ACHN (cell line): Measurements from ENCODE around the gene CFAP97D1.

Source experiments
- DNase-seq: peaks from one replicate; pipeline ENCODE4 v3.0.0-alpha.2; 2015
- in situ Hi-C: cut with HindIII; loops from 2 replicates; pipeline ENCODE4 v1.10.0; 2017; ENCODE audit warnings: low sequenced_read_pairs, low pct_ligation_motif_present, low pct_unique_long_range_greater_than_20kb

CFAP97D1 gene

GRCh38 chr17:43780135-43780534 lies at the start of gene CFAP97D1:
Gene CFAP97D1 (plus strand): TSS chr17:43780435. CDS start chr17:43780463, 28 bp downstream.
- in situ Hi-C loops, result no loop called here
- DNase-seq, result no peak

DNA sequence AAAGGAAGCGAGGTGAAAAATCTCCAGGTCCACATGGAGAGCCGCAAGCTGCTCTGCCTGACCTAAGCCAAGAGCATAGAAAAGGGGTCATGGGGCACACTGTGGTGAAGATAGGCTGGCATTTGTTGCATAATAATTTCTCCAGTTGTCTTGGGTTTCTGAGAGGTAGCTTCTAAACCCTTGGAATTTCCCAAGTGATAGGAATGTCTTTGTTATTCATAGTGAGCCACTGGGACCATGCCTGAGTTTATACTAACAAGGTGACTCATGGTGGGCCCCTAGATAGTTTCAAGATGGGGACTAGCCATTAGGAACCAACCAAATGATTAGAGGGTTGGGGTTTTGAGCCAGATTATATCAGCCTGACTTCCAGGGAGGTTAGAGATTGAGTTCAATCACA lies 47.3 kb upstream of the CFAP97D1 start:
- in situ Hi-C loops, result no loop called here
- DNase-seq, result peak; percentile 81

- no peak for DNase-seq
- in situ Hi-C loops, result no loop called here
Measured at GRCh38 chr17:43733956-43734355, 46.3 kb upstream of the CFAP97D1 start.

DNA sequence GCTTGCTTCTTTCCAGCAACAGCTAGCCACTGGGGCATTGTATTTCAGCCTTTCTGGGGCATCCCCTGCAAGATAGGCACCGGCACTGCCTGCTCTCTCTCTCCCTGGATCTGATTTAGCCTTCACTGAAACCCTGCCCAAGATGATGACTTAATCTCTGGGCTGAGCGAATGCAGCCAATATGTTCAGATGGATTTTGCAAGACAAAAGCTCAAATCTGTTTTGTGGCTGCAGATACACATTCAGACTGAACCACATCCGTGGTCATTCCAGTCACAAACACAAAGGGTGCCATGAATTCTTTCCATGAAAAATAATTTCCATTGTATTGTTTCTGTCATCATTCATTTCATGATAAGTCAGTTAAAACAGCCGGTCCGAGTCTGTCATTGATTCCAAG lies 45.9 kb upstream of the CFAP97D1 start:
- in situ Hi-C loops, result no loop called here
- no peak for DNase-seq

- in situ Hi-C loops, result no loop called here
- DNase-seq, result no peak
Measured at GRCh38 chr17:43736389-43736788, 43.8 kb upstream of the CFAP97D1 start.

GRCh38 chr17:43737722-43738121 lies 42.5 kb upstream of the CFAP97D1 start:
- in situ Hi-C loops, result no loop called here
- no peak for DNase-seq

DNA sequence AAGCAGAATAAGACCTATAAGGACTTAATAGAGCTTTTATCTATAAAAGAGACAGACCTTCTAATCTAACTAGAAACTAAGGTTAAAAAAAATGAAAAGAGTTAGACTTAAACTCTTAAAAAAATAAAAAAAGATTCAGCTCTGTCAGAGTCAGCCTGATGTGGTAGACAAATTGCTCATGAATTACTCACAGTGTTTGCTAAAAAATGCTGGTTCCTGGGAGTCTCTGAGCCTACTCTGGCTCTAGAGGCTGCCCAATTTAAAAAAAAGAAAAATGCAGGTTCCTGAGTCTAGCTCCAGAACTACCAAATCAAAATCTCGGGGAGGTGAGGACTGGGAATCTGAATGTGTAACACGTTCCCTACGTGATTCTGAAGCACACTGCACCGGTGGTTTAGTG lies 39.7 kb upstream of the CFAP97D1 start:
- DNase-seq, result no peak
- in situ Hi-C loops, result no loop called here

GRCh38 chr17:43741636-43742035 lies 38.6 kb upstream of the CFAP97D1 start:
- no peak for DNase-seq
- in situ Hi-C loops, result no loop called here

GRCh38 chr17:43745541-43745940 lies 34.7 kb upstream of the CFAP97D1 start:
- in situ Hi-C loops, result no loop called here
- no peak for DNase-seq

- DNase-seq, result no peak
- in situ Hi-C loops, result no loop called here
Measured at GRCh38 chr17:43750153-43750552, 30.1 kb upstream of the CFAP97D1 start.

DNA sequence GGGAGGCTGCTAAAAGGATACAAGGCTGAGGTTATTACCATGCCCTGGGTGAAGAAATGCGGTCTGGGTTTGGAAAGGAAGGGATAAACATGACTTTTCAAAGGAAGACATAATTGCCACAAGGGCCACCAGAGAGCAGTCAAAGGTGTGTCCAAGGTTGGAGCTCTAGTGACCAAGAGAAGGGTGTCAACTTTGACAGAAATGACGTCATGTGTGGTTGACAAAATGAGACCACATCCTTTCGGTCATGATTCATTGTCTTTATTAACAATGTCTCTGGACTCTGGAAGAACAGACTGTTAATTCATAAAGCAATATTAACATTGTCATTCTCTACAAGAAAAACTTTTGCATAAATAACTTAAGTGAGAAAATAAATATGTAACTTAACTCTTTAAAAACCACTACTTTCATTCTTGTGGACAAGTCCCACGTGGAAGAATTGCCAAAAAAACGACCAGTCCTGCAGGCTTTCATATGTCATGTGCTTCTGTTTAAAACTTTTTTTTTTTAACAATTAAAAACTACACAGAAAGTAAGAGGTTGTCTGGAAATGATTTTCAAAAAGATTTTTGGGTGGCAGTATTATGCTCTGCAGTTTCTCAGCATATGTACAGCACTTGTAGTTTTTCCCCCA lies 26.6 kb upstream of the CFAP97D1 start:
- in situ Hi-C loops, result no loop called here
- no peak for DNase-seq

DNA sequence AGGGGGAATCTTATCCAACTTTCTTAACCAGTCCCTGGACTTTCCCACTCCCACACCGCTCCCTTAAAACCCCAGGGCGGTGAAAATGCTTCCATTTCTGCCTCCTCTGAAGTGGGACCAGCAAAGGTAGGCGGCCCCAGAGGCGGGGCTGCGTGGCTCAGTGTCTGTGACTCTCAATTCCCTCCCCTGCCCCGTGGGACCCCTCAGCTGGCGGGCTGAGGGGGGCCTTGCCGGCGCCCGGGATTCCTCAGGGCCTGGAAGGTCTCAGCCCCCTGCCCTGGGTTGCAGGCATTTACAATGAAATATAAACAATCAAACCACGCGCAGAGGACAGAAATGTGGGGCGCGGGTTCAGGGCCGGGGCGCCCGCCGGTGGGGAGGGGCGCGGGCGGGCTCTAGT lies 25.3 kb upstream of the CFAP97D1 start:
- in situ Hi-C loops, result loop anchor here (5.0 kb wide), 1 partner anchor 53 kb away; no protein-coding TSS in a partner anchor
- no peak for DNase-seq

DNA sequence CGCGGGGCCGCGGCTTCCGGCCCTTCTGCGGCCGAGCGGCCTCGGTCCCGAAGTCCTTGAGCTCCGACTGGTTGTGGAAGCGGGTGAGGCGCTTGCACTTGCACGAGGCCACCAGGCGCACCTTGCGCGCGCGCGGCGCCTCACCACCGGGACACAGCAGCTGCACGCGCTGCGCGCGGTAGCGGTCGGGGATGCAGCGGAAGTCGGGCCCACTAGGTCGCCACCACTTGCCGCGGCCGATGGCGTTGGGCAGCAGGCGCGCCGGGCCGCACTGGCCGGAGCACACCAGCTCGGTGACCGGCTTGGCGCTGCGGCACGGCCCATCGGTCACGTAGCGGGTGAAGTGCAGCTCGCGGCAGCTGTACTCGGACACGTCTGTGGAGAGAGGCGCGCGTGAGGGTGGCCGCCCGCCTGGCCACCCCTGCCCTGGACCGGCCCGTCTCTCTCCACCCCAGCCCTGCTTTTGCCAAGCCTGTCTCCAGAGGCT lies 24.8 kb upstream of the CFAP97D1 start:
- DNase-seq, result no peak
- in situ Hi-C loops, result loop anchor here (5.0 kb wide), 1 partner anchor 53 kb away; no protein-coding TSS in a partner anchor

DNA sequence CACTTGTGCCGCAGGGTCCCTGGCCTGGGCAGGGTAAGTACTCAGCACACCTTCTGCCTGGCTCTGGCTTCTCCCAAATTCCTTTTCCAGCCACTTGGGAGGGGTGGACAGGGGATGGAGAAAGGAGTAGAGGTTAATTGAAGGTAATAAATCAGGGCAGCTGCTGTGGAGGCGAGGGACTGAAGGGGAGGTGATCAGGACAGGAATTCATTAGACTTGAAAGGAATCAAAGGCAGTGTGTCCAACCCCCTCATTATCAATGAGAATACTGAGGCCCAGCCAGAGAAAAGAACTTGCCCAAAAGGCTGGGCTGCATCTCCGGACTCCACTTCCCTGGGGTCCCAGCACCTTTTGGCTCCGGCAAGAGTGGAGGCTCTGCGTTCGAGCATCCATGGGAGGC lies 24.0 kb upstream of the CFAP97D1 start:
- DNase-seq, result no peak
- in situ Hi-C loops, result loop anchor here (5.0 kb wide), 1 partner anchor 54 kb away; no protein-coding TSS in a partner anchor

- in situ Hi-C loops, result loop anchor here (5.0 kb wide), 1 partner anchor 55 kb away; no protein-coding TSS in a partner anchor
- DNase-seq, result no peak
Measured at GRCh38 chr17:43757171-43757660, 23.0 kb upstream of the CFAP97D1 start.

- in situ Hi-C loops, result loop anchor here (5.0 kb wide), 1 partner anchor 56 kb away; no protein-coding TSS in a partner anchor
- no peak for DNase-seq
Measured at GRCh38 chr17:43758086-43758485, 22.1 kb upstream of the CFAP97D1 start.

GRCh38 chr17:43758497-43759174 lies 21.6 kb upstream of the CFAP97D1 start, which contains the start of gene SOST:
Gene SOST (minus strand): TSS chr17:43758791. CDS start chr17:43758741, 50 bp downstream.
- DNase-seq, result no peak
- in situ Hi-C loops, result loop anchor here (5.0 kb wide), 1 partner anchor 56 kb away; no protein-coding TSS in a partner anchor

GRCh38 chr17:43759836-43760235 lies 20.4 kb upstream of the CFAP97D1 start:
- in situ Hi-C loops, result loop anchor here (5.0 kb wide), 1 partner anchor 58 kb away; no protein-coding TSS in a partner anchor

GRCh38 chr17:43760254-43760852 lies 19.9 kb upstream of the CFAP97D1 start:
- DNase-seq, result peak; percentile 91
- in situ Hi-C loops, result no loop called here

More at GRCh38 chr17:43759836-43760235, 20.4 kb upstream of the CFAP97D1 start:
- no peak for DNase-seq
